NCI-H2107 treated with DMSO at 0.1 percent for 48 hours (cell line): ENCODE results near the gene TMEM108.

ENCODE experiments used
- DNase-seq: peaks from one replicate; lab custom pipeline; 2025; ENCODE audit not compliant: unreplicated experiment; lab: John Stamatoyannopoulos, UW

TMEM108 gene

GRCh38 chr3:133159498-133160475, 121.6 kb downstream of the TMEM108 start:
- no peak for DNase-seq

GRCh38 chr3:133161656-133162055, 123.5 kb downstream of the TMEM108 start:
- DNase-seq, result peak; percentile 20

- DNase-seq, result peak; percentile 9
Measured at GRCh38 chr3:133162265-133162664, 124.1 kb downstream of the TMEM108 start.

GRCh38 chr3:133162670-133163305, 124.6 kb downstream of the TMEM108 start:
- DNase-seq, result peak; percentile 54

- DNase-seq, result no peak
Measured at GRCh38 chr3:133167340-133168024, 129.3 kb downstream of the TMEM108 start.

- DNase-seq, result no peak
Measured at GRCh38 chr3:133168025-133168401, 129.8 kb downstream of the TMEM108 start.

- no peak for DNase-seq
Measured at GRCh38 chr3:133169331-133170068, 131.3 kb downstream of the TMEM108 start.

GRCh38 chr3:133171831-133172230, 133.6 kb downstream of the TMEM108 start:
- DNase-seq, result no peak

GRCh38 chr3:133181392-133182150, 143.4 kb downstream of the TMEM108 start:
- DNase-seq, result no peak

GRCh38 chr3:133187870-133188379, 149.7 kb downstream of the TMEM108 start:
- no peak for DNase-seq

GRCh38 chr3:133188996-133189395, 150.8 kb downstream of the TMEM108 start:
- no peak for DNase-seq

- DNase-seq, result no peak
Measured at GRCh38 chr3:133189893-133190292, 151.7 kb downstream of the TMEM108 start.

GRCh38 chr3:133191818-133192217, 153.6 kb downstream of the TMEM108 start:
- no peak for DNase-seq

- no peak for DNase-seq
Measured at GRCh38 chr3:133192363-133192945, 154.3 kb downstream of the TMEM108 start.

GRCh38 chr3:133192967-133193366, 154.8 kb downstream of the TMEM108 start:
- DNase-seq, result no peak

GRCh38 chr3:133196527-133196926, 158.3 kb downstream of the TMEM108 start:
- no peak for DNase-seq

- DNase-seq, result no peak
Measured at GRCh38 chr3:133197619-133198018, 159.4 kb downstream of the TMEM108 start.

GRCh38 chr3:133206921-133207320, 168.7 kb downstream of the TMEM108 start:
- no peak for DNase-seq

- DNase-seq, result peak; percentile 52
Measured at GRCh38 chr3:133208184-133208583, 170.0 kb downstream of the TMEM108 start.
